Nasal cavity respiratory epithelium epithelial cell of viscerocranial mucosa (primary cell): ENCODE data around the gene CAND1. TPM values are rescaled to one million over a fixed set of nuclear protein-coding genes. Genes with fewer than 3 reads are reported as not detected.

Experiments
- total RNA-seq: library from RNA; depleted of rRNA; stranded (reverse); fragments of >200 nt; gene quantifications from 2 replicates; pipeline ENCODE4 v1.2.3, GENCODE V29; 2014

CAND1 gene
- 97.7 and 174 TPM in 2 replicates for total RNA-seq

DNA sequence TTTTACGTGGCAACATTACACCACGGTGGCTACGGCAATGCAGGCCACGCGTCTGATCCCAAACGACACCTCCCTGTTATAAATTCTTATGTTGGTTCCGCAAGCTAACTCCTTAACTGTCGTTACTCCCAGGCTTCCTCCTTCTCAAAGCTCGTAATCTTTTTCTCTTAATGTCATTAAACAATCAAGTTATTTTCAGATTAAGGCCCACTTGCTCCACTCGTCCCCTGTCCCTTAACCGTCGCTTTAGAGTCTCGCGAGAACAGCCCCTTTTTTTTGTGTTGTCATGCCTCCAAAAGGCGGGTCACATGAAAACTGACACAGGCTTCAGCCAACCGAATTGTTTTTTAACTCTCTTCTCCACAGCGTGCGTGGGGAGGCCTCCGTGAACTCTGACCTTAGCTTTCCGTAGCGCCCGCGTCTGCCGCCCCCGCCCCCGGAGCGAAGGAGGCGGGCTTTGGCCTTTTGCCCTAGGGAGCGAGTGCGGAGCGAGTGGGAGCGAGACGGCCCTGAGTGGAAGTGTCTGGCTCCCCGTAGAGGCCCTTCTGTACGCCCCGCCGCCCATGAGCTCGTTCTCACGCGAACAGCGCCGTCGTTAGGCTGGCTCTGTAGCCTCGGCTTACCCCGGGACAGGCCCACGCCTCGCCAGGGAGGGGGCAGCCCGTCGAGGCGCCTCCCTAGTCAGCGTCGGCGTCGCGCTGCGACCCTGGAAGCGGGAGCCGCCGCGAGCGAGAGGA is at the start of gene CAND1:
Gene CAND1, plus strand, starts transcription at position 463 of the 737 bp plus-strand sequence. CDS start 360 bp downstream, outside the sequence.

